MM.1S (cell line): ENCODE measurements around the gene PSMA5.

Experiments used
- CTCF ChIP-seq: fragments of 300-600 bp; sonication (generic); IDR thresholded peaks from 2 replicates; pipeline ENCODE4 v1.5.1; 2016; ENCODE audit warnings: antibody characterized with exemption, low read length, mixed read lengths
- EZH2 ChIP-seq: fragments of 300-600 bp; sonication (generic); optimal IDR thresholded peaks from 2 replicates; pipeline ENCODE3; 2017; ENCODE audit warnings: low read depth, mild to moderate bottlenecking, antibody characterized with exemption, low read length, mixed read lengths
- EZH2phosphoT487 ChIP-seq: fragments of 300-600 bp; sonication (generic); IDR thresholded peaks from 2 replicates; pipeline ENCODE4 v1.6.1; 2018; ENCODE audit warnings: antibody characterized with exemption, low read length

- TF ChIP-seq CTCF (no peak), EZH2 (no peak), EZH2phosphoT487 (no peak)
These were observed 43.0 kb downstream of the PSMA5 start for GRCh38 chr1:109383087-109383779.
